ENCODE results near the gene AP4B1.

- TF ChIP-seq, protein P1, sequence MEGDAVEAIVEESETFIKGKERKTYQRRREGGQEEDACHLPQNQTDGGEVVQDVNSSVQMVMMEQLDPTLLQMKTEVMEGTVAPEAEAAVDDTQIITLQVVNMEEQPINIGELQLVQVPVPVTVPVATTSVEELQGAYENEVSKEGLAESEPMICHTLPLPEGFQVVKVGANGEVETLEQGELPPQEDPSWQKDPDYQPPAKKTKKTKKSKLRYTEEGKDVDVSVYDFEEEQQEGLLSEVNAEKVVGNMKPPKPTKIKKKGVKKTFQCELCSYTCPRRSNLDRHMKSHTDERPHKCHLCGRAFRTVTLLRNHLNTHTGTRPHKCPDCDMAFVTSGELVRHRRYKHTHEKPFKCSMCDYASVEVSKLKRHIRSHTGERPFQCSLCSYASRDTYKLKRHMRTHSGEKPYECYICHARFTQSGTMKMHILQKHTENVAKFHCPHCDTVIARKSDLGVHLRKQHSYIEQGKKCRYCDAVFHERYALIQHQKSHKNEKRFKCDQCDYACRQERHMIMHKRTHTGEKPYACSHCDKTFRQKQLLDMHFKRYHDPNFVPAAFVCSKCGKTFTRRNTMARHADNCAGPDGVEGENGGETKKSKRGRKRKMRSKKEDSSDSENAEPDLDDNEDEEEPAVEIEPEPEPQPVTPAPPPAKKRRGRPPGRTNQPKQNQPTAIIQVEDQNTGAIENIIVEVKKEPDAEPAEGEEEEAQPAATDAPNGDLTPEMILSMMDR (IDR thresholded peaks at IDR 0.05; ENCODE audit: low read length) = no peak
- no peak for TF ChIP-seq EZH2 (optimal IDR thresholded peaks at IDR 0.05; ENCODE audit: low read depth, low read length)
Observed at GRCh38 chr1:113879739-113880038, 24.9 kb downstream of the AP4B1 start.
